ENCODE data around the gene CCDC112. TPM values are rescaled to one million over a fixed set of nuclear protein-coding genes. Genes with fewer than 3 reads are reported as not detected.

CCDC112 gene
- total RNA-seq, 1 experiment from 2014 or later = 13.0 TPM

- no CpG with 5 or more reads among the region's 5 CpGs for WGBS (ENCODE audit: extremely low coverage, insufficient read length, low lambda C conversion rate)
- H3K4me3 Mint-ChIP-seq = no peak overlapping the region; a peak in 1 of 5 replicates
- no peak overlapping the region for H2AFZ ChIP-seq (ENCODE audit: low read length)
Measured at GRCh38 chr5:115297031-115297430, 577 bp upstream of the CCDC112 start.

More at GRCh38 chr5:115297031-115297430, 577 bp upstream of the CCDC112 start:
- no peak overlapping the region for H2AK5ac ChIP-seq (ENCODE audit: insufficient read length, low read length)
- no peaks in the 10 kb centered on the region for H3K27me3 ChIP-seq (ENCODE audit: insufficient read depth, low read length)
- H4K20me1 ChIP-seq (ENCODE audit: control insufficient read depth, insufficient read depth, insufficient read length) = no peaks in the 10 kb centered on the region
- Mint-ChIP-seq H3K27me3 (ENCODE audit: low read depth) (peaks cover 3% of the 10 kb centered on the region; the same call in 1 of the 2 replicates), H3K27ac (no peak overlapping the region), H3K9me3 (peaks cover 2 to 5% of the 10 kb centered on the region in 2 experiments; a peak in 3 of 5 replicates), H3K4me1 (peaks cover 14 to 16% of the 10 kb centered on the region in 2 experiments), H3K36me3 (ENCODE audit: insufficient read depth in 1 of 3, low read depth in 3 of 3) (peaks cover 3 to 16% (median 14%) of the 10 kb centered on the region in 3 experiments)
- peak overlapping the region; percentile 24 for H3K4me2 ChIP-seq (ENCODE audit: insufficient read depth, insufficient read length, low read length)
- no peaks in the 10 kb centered on the region; the same call in 1 of the 2 replicates for H3K4me1 ChIP-seq (ENCODE audit: insufficient read depth, low read length)
- H3K56ac ChIP-seq (ENCODE audit: insufficient read length, low read depth, low read length) = no peak overlapping the region
- H3T11ph ChIP-seq (ENCODE audit: low read length) = no peak overlapping the region
- peaks cover 10% of the 10 kb centered on the region for H3K23me2 ChIP-seq (ENCODE audit: insufficient read length, low read depth, low read length, poor library complexity, severe bottlenecking)
- peaks cover 11% of the 10 kb centered on the region; the same call in 1 of the 2 replicates for H3K79me2 ChIP-seq (ENCODE audit: insufficient read depth, low read length)
- H3K79me1 ChIP-seq (ENCODE audit: insufficient read depth, low read depth, low read length, poor library complexity, severe bottlenecking) = no peaks in the 10 kb centered on the region
- H3K9ac ChIP-seq (ENCODE audit: extremely low read depth, insufficient read length, low read length) = no peak overlapping the region
- H3K9me3 ChIP-seq (ENCODE audit: control insufficient read depth, low read depth, low read length) = no peaks in the 10 kb centered on the region
- no peak overlapping the region for H4K91ac ChIP-seq (ENCODE audit: insufficient read length, low read depth, low read length)
- no peak overlapping the region for H3K23ac ChIP-seq (ENCODE audit: insufficient read length, low read depth, low read length)
- H2BK5ac ChIP-seq (ENCODE audit: insufficient read length, low read length) = no peak overlapping the region
- no peak overlapping the region for H2BK20ac ChIP-seq (ENCODE audit: low read depth, low read length, poor library complexity, severe bottlenecking)
- H2BK120ac ChIP-seq (ENCODE audit: low read depth, low read length, poor library complexity, severe bottlenecking) = no peak overlapping the region
- H4K8ac ChIP-seq (replicated peaks; ENCODE audit: insufficient read length, low read depth, low read length) = no peak overlapping the region
- no peak overlapping the region for H2BK15ac ChIP-seq (ENCODE audit: low read depth, low read length)
- no peak overlapping the region for H4K5ac ChIP-seq (ENCODE audit: insufficient read length, low read depth, low read length)
- H3K14ac ChIP-seq (ENCODE audit: insufficient read depth, low read length) = no peak overlapping the region
- H3K18ac ChIP-seq (ENCODE audit: insufficient read length, low read depth, low read length) = no peak overlapping the region
- H2BK12ac ChIP-seq (ENCODE audit: insufficient read length, low read depth, low read length) = no peak overlapping the region
- TF ChIP-seq, protein P1, sequence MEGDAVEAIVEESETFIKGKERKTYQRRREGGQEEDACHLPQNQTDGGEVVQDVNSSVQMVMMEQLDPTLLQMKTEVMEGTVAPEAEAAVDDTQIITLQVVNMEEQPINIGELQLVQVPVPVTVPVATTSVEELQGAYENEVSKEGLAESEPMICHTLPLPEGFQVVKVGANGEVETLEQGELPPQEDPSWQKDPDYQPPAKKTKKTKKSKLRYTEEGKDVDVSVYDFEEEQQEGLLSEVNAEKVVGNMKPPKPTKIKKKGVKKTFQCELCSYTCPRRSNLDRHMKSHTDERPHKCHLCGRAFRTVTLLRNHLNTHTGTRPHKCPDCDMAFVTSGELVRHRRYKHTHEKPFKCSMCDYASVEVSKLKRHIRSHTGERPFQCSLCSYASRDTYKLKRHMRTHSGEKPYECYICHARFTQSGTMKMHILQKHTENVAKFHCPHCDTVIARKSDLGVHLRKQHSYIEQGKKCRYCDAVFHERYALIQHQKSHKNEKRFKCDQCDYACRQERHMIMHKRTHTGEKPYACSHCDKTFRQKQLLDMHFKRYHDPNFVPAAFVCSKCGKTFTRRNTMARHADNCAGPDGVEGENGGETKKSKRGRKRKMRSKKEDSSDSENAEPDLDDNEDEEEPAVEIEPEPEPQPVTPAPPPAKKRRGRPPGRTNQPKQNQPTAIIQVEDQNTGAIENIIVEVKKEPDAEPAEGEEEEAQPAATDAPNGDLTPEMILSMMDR (conservative IDR thresholded peaks at IDR 0.05) = no peak
- no peak overlapping the region for H3K27ac ChIP-seq (ENCODE audit: insufficient read length, low read depth, low read length)
- DNase-seq = no peak
- no peak overlapping the region for H3K4ac ChIP-seq (ENCODE audit: low read depth, low read length)

All from H9 (cell line).